Bone marrow (tissue), 2 donors: ENCODE results near the gene HEMGN.

Source experiments
- DNase-seq, 2 donors: peaks; one replicate each; lab custom pipeline; 2025; lab: John Stamatoyannopoulos, UW

The HEMGN gene

GRCh38 chr9:97930972-97931371 lies 7.0 kb downstream of the HEMGN start:
- DNase-seq = peak in 1 of 2 donors; percentile 30

GRCh38 chr9:97928986-97929604 lies 8.9 kb downstream of the HEMGN start:
- DNase-seq = no peak

- DNase-seq = no peak
These were observed 12.3 kb downstream of the HEMGN start for GRCh38 chr9:97925497-97926334.

- DNase-seq = peak in 1 of 2 donors; percentile 88
These were observed 13.6 kb downstream of the HEMGN start for GRCh38 chr9:97924386-97924785.

- DNase-seq = peak in 1 of 2 donors; percentile 72
These were observed 14.4 kb downstream of the HEMGN start for GRCh38 chr9:97923529-97924108.

- DNase-seq = peak; percentile 96 to 98
These were observed 15.8 kb downstream of the HEMGN start, which contains the start of gene TRMO for GRCh38 chr9:97921959-97922724. Gene TRMO (minus strand): TSS chr9:97922500. CDS start chr9:97922493, 7 bp downstream.

GRCh38 chr9:97919217-97919813 lies 18.7 kb downstream of the HEMGN start:
- DNase-seq = no peak

- DNase-seq = no peak
These were observed 19.4 kb downstream of the HEMGN start for GRCh38 chr9:97918611-97919010.

- no peak for DNase-seq
These were observed 26.0 kb downstream of the HEMGN start for GRCh38 chr9:97911970-97912369.

GRCh38 chr9:97911528-97911927 lies 26.4 kb downstream of the HEMGN start:
- no peak for DNase-seq

- no peak for DNase-seq
These were observed 27.6 kb downstream of the HEMGN start for GRCh38 chr9:97910357-97910756.

GRCh38 chr9:97908705-97909104 lies 29.3 kb downstream of the HEMGN start:
- peak in 1 of 2 donors; percentile 9 for DNase-seq

GRCh38 chr9:97907632-97908031 lies 30.3 kb downstream of the HEMGN start:
- DNase-seq = no peak

GRCh38 chr9:97907046-97907445 lies 30.9 kb downstream of the HEMGN start:
- no peak for DNase-seq

- peak; percentile 21 to 63 for DNase-seq
These were observed 31.6 kb downstream of the HEMGN start for GRCh38 chr9:97906236-97906831.

GRCh38 chr9:97905228-97905627 lies 32.7 kb downstream of the HEMGN start:
- peak in 1 of 2 donors; percentile 74 for DNase-seq

GRCh38 chr9:97904725-97905124 lies 33.2 kb downstream of the HEMGN start:
- DNase-seq = no peak

GRCh38 chr9:97903177-97903576 lies 34.8 kb downstream of the HEMGN start:
- DNase-seq = no peak

- DNase-seq = no peak
These were observed 37.0 kb downstream of the HEMGN start for GRCh38 chr9:97900738-97901565.

GRCh38 chr9:97900103-97900737 lies 37.8 kb downstream of the HEMGN start:
- DNase-seq = no peak
